Stimulated activated CD4-positive, alpha-beta T cell treated with anti-CD3 and anti-CD28 coated beads, TNF-alpha, amount 100 ng/mL, for 48 hours (primary cell): Measurements from ENCODE around the gene PRRC2A.
A peak's percentile ranks its signal among the peaks of the same experiment; 100 is the strongest.
"Not testable (repeated sequence)": the region's sequence is repeated elsewhere in the genome, so short reads cannot be mapped to it uniquely, and the experiment has no call there.

Experiments
- DNase-seq, 3 donors: peaks; one replicate each; pipeline ENCODE4 v3.0.0-alpha.2; 2020; ENCODE audit warnings: low read depth in 3 of 3

Gene PRRC2A

DNA sequence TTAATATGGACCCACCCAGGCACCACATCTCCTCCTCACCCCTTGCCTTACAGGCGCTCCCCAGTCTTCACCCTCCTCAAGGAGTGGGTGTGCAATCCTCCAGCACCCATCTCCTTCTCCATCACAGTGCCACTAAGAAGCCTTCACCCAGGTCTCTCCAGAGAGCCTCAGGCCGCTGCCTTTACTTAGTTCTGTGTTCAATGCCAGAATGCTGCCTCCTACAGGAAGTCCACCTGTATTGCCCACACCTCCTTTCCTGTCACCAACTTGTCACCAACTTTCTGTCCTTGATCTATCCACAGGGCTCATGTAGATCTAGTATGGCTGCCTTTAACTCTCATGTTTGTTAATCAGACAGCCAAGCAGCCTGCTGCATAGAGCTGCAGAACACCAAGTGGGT, 35.0 kb upstream of the PRRC2A start:
- no peak for DNase-seq

DNA sequence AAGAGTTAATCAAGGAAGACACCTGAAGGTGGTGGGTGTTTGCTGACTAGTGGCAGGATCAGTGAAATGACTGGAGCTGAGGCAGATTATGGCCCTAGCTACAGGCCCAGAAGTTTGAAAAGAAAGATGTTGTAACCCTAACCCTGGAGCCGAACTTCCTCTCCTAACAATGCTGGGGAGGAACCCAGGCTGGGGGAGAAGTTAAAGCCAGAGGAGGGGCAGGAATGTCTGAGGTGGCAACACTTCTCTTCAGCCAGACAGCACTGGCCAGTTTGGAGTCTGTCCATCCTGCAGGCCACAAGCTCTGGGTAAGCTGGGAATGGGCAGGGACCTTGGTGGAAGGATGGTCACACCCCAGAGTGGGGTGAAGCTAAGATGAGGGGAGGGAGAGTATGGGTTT, 34.5 kb upstream of the PRRC2A start, which contains the start of gene LST1:
Gene LST1 (plus strand): TSS at position 270 of the 400 bp plus-strand sequence. CDS start 1,023 bp downstream, outside the sequence.
- DNase-seq = no peak

- DNase-seq = no peak
Measured at GRCh38 chr6:31586599-31587281, 33.8 kb upstream of the PRRC2A start.

DNA sequence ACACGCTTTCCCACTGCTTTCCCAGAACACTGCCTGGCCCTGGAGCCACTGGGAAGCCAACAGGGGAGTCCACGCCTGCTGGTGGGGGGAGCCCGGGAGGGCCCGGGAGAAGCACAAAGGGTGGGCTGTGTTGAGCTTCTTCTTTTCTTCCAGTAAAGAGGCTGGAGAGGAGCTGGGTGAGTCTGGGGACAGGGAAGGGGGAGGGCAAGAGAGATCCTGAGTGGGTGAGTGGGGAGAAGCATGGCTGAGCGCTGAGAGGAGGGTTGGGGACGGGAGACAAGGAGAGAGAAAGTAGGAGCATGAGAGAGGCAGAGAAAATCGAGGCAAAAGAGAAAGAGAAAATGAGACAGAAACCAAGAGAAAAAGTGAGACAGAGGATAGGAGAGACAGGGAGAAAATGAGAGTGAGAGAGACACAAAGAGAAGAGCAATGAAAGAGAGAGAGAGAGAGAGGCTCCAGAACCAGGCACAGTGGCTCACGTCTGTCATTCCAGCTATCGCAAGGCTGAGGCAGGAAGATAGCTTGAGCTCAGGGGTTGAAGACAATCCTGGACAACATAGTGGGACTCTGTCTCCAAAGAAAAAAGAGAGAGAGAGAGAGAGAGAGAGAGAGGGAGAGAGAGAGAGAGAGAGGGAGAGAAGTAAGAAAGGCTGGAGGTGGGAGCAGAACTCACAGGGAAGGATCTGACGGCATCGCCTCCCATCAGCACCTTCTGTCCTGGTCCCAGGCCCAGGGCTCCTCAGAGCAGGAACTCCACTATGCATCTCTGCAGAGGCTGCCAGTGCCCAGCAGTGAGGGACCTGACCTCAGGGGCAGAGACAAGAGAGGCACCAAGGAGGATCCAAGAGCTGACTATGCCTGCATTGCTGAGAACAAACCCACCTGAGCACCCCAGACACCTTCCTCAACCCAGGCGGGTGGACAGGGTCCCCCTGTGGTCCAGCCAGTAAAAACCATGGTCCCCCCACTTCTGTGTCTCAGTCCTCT, 32.4 kb upstream of the PRRC2A start:
- DNase-seq = no peak

DNA sequence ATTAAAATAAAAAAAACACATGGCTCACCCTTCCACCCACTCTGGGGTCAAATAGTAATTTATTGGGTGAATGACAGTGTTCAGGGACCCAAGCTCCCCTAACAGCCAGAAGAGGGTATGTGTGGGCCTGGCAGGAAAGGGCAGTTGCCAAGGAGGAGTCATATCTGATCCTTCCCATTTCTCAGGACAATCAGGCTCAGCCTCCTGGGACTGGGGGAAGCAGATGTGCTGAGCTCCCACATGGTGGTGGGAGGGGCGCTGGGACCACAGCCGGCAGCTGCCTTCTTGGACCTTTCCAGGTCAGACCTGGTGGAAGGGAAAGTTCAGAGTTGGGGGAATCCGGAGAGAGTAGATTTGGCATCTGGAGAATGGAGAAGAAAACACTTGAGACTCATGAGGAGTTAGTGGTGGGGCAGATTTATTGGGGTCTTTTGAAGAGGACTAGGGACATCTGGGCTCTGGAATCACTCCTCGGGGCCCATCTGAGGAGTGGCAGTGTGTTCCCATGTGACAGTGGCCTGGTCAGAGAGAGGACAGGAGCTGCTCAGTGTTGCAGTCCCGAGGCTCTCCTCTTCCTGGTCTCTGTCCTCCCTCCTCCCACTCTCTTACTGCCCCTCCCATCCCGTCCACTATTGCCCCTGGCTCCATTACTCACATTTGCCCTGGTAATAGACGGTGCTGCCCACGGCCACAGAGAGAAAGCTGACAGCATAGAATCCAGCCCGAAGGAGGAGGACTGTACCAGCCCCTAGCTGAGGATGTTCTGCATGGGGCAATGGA, 31.5 kb upstream of the PRRC2A start:
- DNase-seq = no peak

DNA sequence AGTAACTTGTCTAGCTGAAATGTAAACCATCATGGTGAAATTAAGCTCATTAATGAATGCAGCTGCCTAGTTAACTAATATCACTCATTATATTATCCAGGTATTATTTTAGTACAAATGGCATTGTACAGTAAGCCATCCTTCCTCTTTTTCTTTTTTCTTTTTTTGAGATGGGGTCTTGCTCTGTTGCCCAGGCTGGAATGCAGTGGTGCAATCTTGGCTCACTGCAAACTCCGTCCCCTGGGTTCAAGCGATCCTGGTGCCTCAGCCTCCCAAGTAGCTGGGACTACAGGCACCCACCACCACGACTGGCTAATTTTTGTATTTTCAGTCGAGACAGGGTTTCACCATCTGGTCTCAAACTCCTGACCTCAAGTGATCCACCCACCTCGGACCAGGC, 29.8 kb upstream of the PRRC2A start:
- not testable (repeated sequence) for DNase-seq

- DNase-seq = no peak
Measured at GRCh38 chr6:31592396-31592771, 28.1 kb upstream of the PRRC2A start.

DNA sequence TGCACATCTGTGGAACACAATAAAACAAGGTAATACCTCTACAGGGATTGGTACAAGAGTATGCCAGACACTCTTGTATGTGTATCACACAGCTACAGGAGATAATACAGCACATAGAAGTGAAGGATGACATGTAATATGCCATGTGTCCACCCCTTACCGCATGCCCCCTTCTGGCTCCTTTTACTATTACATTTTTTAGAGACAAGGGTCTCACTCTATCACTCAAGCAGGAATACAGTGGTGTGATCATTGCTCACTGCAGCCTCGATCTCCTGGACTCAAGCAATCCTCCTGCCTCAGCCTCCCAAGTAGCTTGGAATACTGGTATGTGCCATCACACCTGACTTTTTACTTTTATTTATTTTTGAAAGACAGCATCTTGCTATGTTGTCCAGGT, 23.5 kb upstream of the PRRC2A start:
- no peak for DNase-seq

- DNase-seq = no peak
Measured at GRCh38 chr6:31607317-31607716, 13.2 kb upstream of the PRRC2A start.

- DNase-seq = no peak
Measured at GRCh38 chr6:31609519-31610406, 10.8 kb upstream of the PRRC2A start.

- no peak for DNase-seq
Measured at GRCh38 chr6:31610968-31611367, 9.5 kb upstream of the PRRC2A start.

GRCh38 chr6:31614075-31614619, 6.4 kb upstream of the PRRC2A start:
- DNase-seq = no peak

GRCh38 chr6:31614684-31615578, 5.6 kb upstream of the PRRC2A start, which contains the start of gene AIF1:
AIF1 (plus strand) TSS chr6:31615234; CDS start chr6:31615330, 96 bp downstream.
- DNase-seq = no peak

DNA sequence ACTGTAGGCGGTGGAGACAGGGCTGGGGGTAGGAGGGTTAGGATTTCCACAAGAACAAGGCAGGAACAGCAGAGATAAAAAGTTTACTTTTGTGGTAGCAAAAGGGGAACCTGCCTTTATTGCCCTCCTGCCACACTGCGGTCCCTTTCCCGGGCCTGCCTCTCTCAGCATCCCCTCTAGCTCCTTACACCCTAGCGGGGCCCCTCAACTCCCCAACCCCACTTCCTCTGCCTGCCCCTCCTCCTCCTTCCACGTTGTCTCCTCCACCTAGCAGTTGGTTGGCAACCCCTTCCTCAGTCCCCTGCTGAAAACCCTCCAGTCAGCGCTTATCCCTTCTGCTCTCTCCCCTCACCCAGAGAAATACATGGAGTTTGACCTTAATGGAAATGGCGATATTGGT, 4.8 kb upstream of the PRRC2A start:
- no peak for DNase-seq

DNA sequence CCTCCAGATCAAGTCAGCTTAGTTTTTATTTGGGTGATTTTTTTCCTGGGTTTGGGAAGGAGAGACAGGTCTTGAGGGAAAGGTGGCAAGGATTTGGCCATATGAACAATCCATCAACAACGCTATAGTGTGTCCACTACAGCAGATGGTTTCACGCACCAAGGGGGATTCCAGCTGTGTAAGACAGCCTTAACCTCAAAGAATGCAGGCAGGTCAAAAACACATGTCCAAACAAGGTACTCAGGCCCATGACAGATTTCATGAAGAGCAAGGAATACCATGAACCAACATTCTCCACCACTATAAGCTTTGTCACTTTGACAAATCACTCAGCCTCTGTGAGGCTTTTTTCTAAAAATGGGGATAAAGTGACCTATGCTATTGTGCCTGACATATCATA, 3.5 kb upstream of the PRRC2A start:
- no peak for DNase-seq

DNA sequence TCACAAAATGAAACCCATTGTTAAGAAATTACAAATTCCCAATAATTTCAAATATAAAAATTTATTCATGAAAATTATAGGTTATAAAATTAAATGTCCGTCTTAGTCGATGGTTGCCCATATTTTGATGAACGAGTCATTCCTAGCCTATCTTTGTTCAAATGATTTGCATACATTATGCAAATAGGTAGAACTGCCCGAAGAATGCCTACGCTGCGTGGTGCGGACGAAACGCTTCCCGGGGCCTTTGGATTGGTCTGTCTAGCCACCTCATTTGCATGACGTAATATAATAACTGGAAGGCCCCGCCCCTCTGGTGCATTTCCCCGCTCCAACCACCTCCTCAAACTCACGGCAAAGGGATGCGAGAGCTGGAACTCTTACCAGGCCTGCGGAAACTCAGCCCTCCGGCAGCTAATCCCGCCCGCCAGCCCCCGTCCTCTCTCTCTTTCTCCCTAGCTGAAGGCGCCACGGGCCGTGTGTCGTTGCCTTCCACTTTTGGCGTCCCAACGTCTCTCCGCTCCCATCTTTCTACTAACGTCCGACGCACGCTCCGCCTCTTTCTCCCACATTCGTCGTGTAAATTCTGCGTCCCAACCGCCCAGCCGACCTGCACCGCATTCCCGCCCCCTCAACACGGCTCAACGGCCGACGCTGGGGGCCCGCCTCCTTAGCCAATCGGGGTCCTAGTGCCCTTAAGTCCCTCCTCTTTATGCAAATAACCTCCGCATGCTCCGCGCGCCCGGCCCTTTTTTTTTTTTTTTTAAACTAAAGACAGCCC, 520 bp upstream of the PRRC2A start:
- DNase-seq = peak; percentile 93 to 98 (median 95)

- DNase-seq = no peak
Measured at GRCh38 chr6:31621320-31621939, 915 bp downstream of the PRRC2A start.

DNA sequence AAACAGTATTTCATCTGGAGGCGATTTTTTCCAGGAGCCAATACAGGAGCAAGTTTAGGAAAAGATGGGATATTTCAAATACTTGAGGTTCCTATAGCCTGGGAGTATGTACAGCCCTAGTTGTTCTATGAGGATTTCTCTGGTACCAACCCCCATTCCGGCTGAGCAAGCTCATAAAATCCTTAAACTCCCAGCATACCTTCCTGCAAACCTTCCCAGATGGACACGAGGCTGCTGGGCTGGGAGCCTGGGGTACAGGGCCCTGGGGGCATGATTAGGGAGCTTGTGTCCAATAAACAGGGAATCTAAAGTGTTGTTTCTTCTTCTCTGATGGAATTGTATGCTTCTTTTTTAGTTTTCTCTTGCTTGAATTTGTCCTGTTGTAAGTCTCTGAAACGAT, 1.5 kb downstream of the PRRC2A start:
- no peak for DNase-seq
